GM23338 (cell line): ENCODE data around the gene MYO1C. TPM values are rescaled to one million over a fixed set of nuclear protein-coding genes. Genes with fewer than 3 reads are reported as not detected.

Experiments
- ATAC-seq: fragments of 200-7000 bp; cut with Tn5 transposase; 3 replicates; pipeline ENCODE4 v1.9.1; 2020
- DNase-seq: peaks from one replicate; pipeline ENCODE4 v3.0.0-alpha.2; 2015; ENCODE audit warnings: low spot score
- H2AFZ ChIP-seq: fragments of 200-600 bp; sonication (generic); 2 replicates; pipeline ENCODE4 v1.8.0; 2016; ENCODE audit warnings: antibody characterized with exemption, mild to moderate bottlenecking, moderate library complexity
- H3F3A ChIP-seq: fragments of 200-600 bp; sonication (generic); replicated peaks from 2 replicates; pipeline ENCODE4 v1.8.0; 2017; ENCODE audit warnings: antibody characterized with exemption, mixed run types, low read depth
- H3K27ac ChIP-seq: fragments of 200-600 bp; sonication (generic); 2 replicates; pipeline ENCODE4 v1.6.1; 2016; ENCODE audit warnings: low read depth
- H3K27me3 ChIP-seq: fragments of 200-600 bp; sonication (generic); 2 replicates; pipeline ENCODE4 v1.8.0; 2016; ENCODE audit warnings: mild to moderate bottlenecking, mixed run types, moderate library complexity; ENCODE audit not compliant: insufficient read depth
- H3K36me3 ChIP-seq: fragments of 200-600 bp; sonication (generic); 2 replicates; pipeline ENCODE4 v1.8.0; 2016; ENCODE audit warnings: mild to moderate bottlenecking; ENCODE audit not compliant: insufficient read depth
- H3K4me1 ChIP-seq: fragments of 200-600 bp; sonication (generic); 2 replicates; pipeline ENCODE4 v1.8.0; 2016; ENCODE audit warnings: mild to moderate bottlenecking, moderate library complexity; ENCODE audit not compliant: insufficient read depth
- H3K4me2 ChIP-seq: fragments of 200-600 bp; sonication (generic); 2 replicates; pipeline ENCODE4 v1.7.1; 2017; ENCODE audit warnings: mixed run types
- H3K4me3 ChIP-seq: fragments of 200-600 bp; sonication (generic); 2 replicates; pipeline ENCODE4 v1.6.1; 2016; ENCODE audit warnings: mixed run types
- H3K79me2 ChIP-seq: fragments of 200-600 bp; sonication (generic); replicated peaks from 2 replicates; pipeline ENCODE4 v1.8.0; 2017; ENCODE audit warnings: mild to moderate bottlenecking; ENCODE audit not compliant: insufficient read depth
- H3K9me2 ChIP-seq: fragments of 200-600 bp; sonication (generic); 2 replicates; pipeline ENCODE4 v1.8.0; 2017; ENCODE audit not compliant: insufficient read depth
- H4K20me1 ChIP-seq: fragments of 200-600 bp; sonication (generic); replicated peaks from 2 replicates; pipeline ENCODE4 v1.8.0; 2017; ENCODE audit warnings: mild to moderate bottlenecking; ENCODE audit not compliant: insufficient read depth
- H3K27ac Mint-ChIP-seq: 2 replicates; pipeline ENCODE4 v1.8.0; 2020; ENCODE audit warnings: inconsistent platforms, mild to moderate bottlenecking, moderate library complexity, mixed read lengths
- H3K27me3 Mint-ChIP-seq: 3 replicates; pipeline ENCODE4 v1.8.0; 2022; ENCODE audit warnings: low read depth, mild to moderate bottlenecking, moderate library complexity, mixed read lengths, inconsistent platforms; ENCODE audit not compliant: insufficient read depth, poor library complexity
- H3K36me3 Mint-ChIP-seq: 3 replicates; pipeline ENCODE4 v1.8.0; 2021; ENCODE audit warnings: low read depth, mild to moderate bottlenecking, inconsistent platforms, moderate library complexity, mixed read lengths
- H3K4me1 Mint-ChIP-seq: 3 replicates; pipeline ENCODE4 v1.8.0; 2020; ENCODE audit warnings: mild to moderate bottlenecking, inconsistent platforms, mixed read lengths
- H3K4me3 Mint-ChIP-seq: 3 replicates; pipeline ENCODE4 v1.8.0; 2021; ENCODE audit warnings: moderate library complexity, mild to moderate bottlenecking, inconsistent platforms, mixed read lengths
- H3K9me3 Mint-ChIP-seq: 3 replicates; pipeline ENCODE4 v1.8.0; 2020; ENCODE audit warnings: moderate library complexity, mild to moderate bottlenecking, inconsistent platforms, mixed read lengths
- CREB1 ChIP-seq: fragments of 250-450 bp; sonication (Bioruptor Pico); IDR thresholded peaks from 2 replicates; pipeline ENCODE4 v1.5.0; 2020; ENCODE audit warnings: low read depth, mild to moderate bottlenecking, moderate library complexity
- EZH2phosphoT487 ChIP-seq: fragments of 200-600 bp; sonication (generic); IDR thresholded peaks from one replicate; pipeline ENCODE4 v1.8.1; 2018; ENCODE audit warnings: antibody characterized with exemption; ENCODE audit not compliant: unreplicated experiment
- JUNB ChIP-seq: IDR thresholded peaks from one replicate; pipeline ENCODE4 v1.6.1; 2016; ENCODE audit warnings: antibody characterized with exemption; ENCODE audit not compliant: unreplicated experiment
- NANOG ChIP-seq: IDR thresholded peaks from 2 replicates; pipeline ENCODE4 v1.6.1; 2016; ENCODE audit warnings: antibody characterized with exemption, borderline replicate concordance
- POLR2AphosphoS5 ChIP-seq: IDR thresholded peaks from 2 replicates; pipeline ENCODE4 v1.6.1; 2016; ENCODE audit warnings: antibody characterized with exemption, low read depth
- STAT1 ChIP-seq: IDR thresholded peaks from one replicate; pipeline ENCODE4 v1.6.1; 2016; ENCODE audit warnings: antibody characterized with exemption; ENCODE audit not compliant: unreplicated experiment
- ZNF114 ChIP-seq: fragments of 250-450 bp; sonication (Bioruptor Pico); IDR thresholded peaks from 2 replicates; pipeline ENCODE4 v1.5.0; 2020; ENCODE audit warnings: mild to moderate bottlenecking, moderate library complexity
- polyA plus RNA-seq: library from polyadenylated mRNA; unstranded; fragments of >200 nt; fragmentation: Nextera tagmentation; extraction: Ambion mirVana; gene quantifications from 2 replicates; pipeline ENCODE4 v1.2.1, GENCODE V29; 2016
- total RNA-seq: library from RNA; depleted of rRNA; stranded (reverse); fragments of >200 nt; shearing (Covaris generic); gene quantifications from 2 replicates; pipeline ENCODE4 v1.2.3, GENCODE V29; 2014
- TF ChIP-seq, protein P1 (sequence below), 2 experiments: fragments of 200-600 bp in 1 of 2; sonication (generic) in 1 of 2; conservative IDR thresholded peaks; 2 replicates each; pipeline versions ENCODE4 v1.5.1 to v1.6.1; 2016 to 2017; ENCODE audit warnings: antibody characterized with exemption in 2 of 2, low read depth in 2 of 2, mild to moderate bottlenecking in 2 of 2, moderate library complexity in 1 of 2
- TF ChIP-seq, protein P2 (sequence below): fragments of 250-450 bp; sonication (Bioruptor Pico); IDR thresholded peaks from 2 replicates; pipeline ENCODE4 v1.5.0; 2020; ENCODE audit warnings: mild to moderate bottlenecking, moderate library complexity

The MYO1C gene
- total and polyA plus RNA-seq, 2 experiments from 2014 or later, result 13.9 to 35.2 TPM

DNA sequence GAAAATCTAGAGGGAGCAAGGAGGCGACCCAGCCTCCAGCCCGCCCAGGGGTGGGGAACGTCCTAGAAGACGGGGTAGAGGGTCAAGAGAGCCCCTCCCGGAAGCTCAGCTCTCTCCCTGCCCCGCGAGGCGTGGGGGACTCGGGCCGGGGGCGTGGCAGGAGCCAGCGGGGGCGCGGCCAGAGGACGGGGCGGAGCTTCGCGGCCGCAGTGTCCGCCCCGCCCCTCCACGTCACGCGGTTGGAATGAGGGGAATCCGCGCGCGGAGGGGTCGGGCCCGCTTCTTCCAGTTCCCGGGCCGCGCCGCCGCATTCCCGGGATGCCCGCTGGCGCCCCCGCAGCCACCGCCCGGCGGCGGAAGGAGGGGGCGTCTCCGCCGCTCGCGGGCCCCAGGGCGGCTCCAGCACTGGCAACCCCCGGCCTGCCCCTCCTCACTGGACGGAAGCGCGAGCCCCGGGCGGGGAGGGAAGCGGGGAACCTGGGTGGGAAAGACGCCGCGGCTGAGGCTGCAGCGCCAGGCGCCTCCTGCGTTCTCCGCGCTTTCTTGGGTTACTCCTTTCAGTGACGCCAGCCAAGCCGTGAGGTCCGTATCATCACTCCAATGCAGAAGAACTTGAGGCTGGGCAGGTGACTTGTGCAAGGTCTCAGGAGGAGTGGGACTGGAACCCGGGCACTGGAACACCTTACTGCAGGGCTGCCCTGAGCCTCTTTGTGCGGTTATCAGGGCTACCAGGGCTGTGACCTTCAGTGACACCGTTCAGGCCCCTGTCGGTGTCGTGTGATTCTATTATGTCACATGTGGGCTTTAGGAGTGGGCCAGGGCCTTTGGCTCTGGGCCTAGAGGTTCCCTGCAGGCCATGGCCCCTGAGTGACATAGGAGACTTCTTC, 4.3 kb downstream of the MYO1C start:
- DNase-seq, result peak; percentile 90
- ATAC-seq, result peak; percentile 8
- no peak overlapping the region for H3K27ac Mint-ChIP-seq
- peaks cover 46% of the 10 kb centered on the region for H3K27me3 ChIP-seq
- no peaks in the 10 kb centered on the region for H3K36me3 ChIP-seq
- no peaks in the 10 kb centered on the region; the same call in 2 of the 3 replicates for H3K9me3 Mint-ChIP-seq
- peak overlapping the region; percentile 78 for H3K4me3 Mint-ChIP-seq
- peaks cover 34% of the 10 kb centered on the region for H3K4me1 Mint-ChIP-seq
- H4K20me1 ChIP-seq, result no peaks in the 10 kb centered on the region; the same call in 1 of the 2 replicates
- H2AFZ ChIP-seq, result peak overlapping the region; percentile 78; the same call in 1 of the 2 replicates
- H3K79me2 ChIP-seq, result peaks cover 8% of the 10 kb centered on the region; the same call in 1 of the 2 replicates
- TF ChIP-seq CREB1 (CRISPR knock-in tag), result peak; percentile 65
- peak; percentile 30; the same call in 1 of the 2 replicates for TF ChIP-seq POLR2AphosphoS5
- no peak for TF ChIP-seq NANOG
- H3K27me3 Mint-ChIP-seq, result peaks cover 50% of the 10 kb centered on the region
- H3K27ac ChIP-seq, result no peak overlapping the region
- peaks cover 36% of the 10 kb centered on the region for H3F3A ChIP-seq
- peak overlapping the region; percentile 65 for H3K4me3 ChIP-seq
- peaks cover 19% of the 10 kb centered on the region for H3K4me1 ChIP-seq
- peak overlapping the region; percentile 85 for H3K4me2 ChIP-seq
- no peaks in the 10 kb centered on the region for H3K9me2 ChIP-seq
- H3K36me3 Mint-ChIP-seq, result peaks cover 8% of the 10 kb centered on the region; the same call in 1 of the 3 replicates

DNA sequence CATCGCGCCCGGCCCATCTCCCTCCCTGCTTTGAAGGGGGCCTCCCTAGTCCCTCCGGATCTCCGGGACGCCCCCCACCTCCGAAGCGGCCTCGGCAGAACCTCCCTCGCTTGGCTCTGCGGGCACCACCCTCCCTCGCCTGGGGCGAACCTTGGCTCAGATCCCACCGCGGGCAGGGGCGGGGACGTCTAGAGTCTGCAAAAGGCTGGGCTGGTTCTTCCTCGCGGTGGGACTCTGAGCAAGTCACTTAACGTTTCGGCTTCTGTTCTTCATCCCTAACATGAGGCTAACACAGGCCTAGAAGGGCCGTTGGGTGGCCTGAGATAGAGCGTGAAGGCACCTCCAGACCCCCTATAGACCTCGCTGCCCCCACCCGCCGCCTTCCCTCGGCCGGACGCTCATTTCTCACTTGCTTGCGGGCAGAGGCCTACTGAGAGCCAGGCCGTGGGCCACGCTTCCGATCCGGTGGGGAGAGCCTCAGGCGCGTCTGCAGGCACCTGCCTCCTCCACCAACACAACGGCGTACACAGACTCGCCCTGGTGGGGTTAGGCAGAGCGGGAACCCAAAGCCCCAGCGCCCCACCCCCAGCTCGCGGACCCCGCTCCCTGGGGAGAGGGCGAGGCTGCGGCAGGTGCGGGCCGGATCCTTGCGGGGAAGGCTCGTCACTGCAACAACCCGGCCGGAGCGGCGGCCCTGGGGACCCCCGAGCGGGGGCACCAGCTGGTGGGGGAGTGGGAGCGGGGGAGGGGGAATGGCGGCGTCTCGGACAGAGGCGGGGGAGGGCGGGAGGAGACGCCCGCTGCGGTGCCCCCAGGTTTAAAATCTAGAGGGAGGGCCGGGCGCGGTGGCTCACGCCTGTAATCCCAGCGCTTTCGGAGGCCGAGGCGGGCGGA, 5.4 kb downstream of the MYO1C start:
- H3K36me3 Mint-ChIP-seq, result peaks cover 13% of the 10 kb centered on the region; the same call in 2 of the 3 replicates
- ATAC-seq (peak; percentile 12), DNase-seq (peak; percentile 80)
- no peaks in the 10 kb centered on the region; the same call in 1 of the 2 replicates for H4K20me1 ChIP-seq
- no peak overlapping the region for H2AFZ ChIP-seq
- H3F3A ChIP-seq, result peaks cover 35% of the 10 kb centered on the region
- no peaks in the 10 kb centered on the region for H3K36me3 ChIP-seq
- peak overlapping the region; percentile 65 for H3K4me3 ChIP-seq
- no peak overlapping the region for H3K27ac ChIP-seq
- peaks cover 42% of the 10 kb centered on the region for H3K27me3 ChIP-seq
- peaks cover 35% of the 10 kb centered on the region for H3K4me1 Mint-ChIP-seq
- H3K27me3 Mint-ChIP-seq, result peaks cover 51% of the 10 kb centered on the region
- no peaks in the 10 kb centered on the region; the same call in 2 of the 3 replicates for H3K9me3 Mint-ChIP-seq
- H3K9me2 ChIP-seq, result no peaks in the 10 kb centered on the region
- peaks cover 8% of the 10 kb centered on the region; the same call in 1 of the 2 replicates for H3K79me2 ChIP-seq
- H3K4me2 ChIP-seq, result peak overlapping the region; percentile 85
- no peak overlapping the region for H3K27ac Mint-ChIP-seq
- peaks cover 19% of the 10 kb centered on the region for H3K4me1 ChIP-seq
- peak overlapping the region; percentile 78 for H3K4me3 Mint-ChIP-seq
- TF ChIP-seq, protein P1, sequence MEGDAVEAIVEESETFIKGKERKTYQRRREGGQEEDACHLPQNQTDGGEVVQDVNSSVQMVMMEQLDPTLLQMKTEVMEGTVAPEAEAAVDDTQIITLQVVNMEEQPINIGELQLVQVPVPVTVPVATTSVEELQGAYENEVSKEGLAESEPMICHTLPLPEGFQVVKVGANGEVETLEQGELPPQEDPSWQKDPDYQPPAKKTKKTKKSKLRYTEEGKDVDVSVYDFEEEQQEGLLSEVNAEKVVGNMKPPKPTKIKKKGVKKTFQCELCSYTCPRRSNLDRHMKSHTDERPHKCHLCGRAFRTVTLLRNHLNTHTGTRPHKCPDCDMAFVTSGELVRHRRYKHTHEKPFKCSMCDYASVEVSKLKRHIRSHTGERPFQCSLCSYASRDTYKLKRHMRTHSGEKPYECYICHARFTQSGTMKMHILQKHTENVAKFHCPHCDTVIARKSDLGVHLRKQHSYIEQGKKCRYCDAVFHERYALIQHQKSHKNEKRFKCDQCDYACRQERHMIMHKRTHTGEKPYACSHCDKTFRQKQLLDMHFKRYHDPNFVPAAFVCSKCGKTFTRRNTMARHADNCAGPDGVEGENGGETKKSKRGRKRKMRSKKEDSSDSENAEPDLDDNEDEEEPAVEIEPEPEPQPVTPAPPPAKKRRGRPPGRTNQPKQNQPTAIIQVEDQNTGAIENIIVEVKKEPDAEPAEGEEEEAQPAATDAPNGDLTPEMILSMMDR (conservative IDR thresholded peaks at IDR 0.05; ENCODE audit: low read depth in 2 of 2), result no peak
- TF ChIP-seq STAT1, result no peak
- TF ChIP-seq ZNF114 (CRISPR knock-in tag), result no peak
- TF ChIP-seq JUNB, result no peak
- TF ChIP-seq EZH2phosphoT487, result no peak
- TF ChIP-seq, protein P2, sequence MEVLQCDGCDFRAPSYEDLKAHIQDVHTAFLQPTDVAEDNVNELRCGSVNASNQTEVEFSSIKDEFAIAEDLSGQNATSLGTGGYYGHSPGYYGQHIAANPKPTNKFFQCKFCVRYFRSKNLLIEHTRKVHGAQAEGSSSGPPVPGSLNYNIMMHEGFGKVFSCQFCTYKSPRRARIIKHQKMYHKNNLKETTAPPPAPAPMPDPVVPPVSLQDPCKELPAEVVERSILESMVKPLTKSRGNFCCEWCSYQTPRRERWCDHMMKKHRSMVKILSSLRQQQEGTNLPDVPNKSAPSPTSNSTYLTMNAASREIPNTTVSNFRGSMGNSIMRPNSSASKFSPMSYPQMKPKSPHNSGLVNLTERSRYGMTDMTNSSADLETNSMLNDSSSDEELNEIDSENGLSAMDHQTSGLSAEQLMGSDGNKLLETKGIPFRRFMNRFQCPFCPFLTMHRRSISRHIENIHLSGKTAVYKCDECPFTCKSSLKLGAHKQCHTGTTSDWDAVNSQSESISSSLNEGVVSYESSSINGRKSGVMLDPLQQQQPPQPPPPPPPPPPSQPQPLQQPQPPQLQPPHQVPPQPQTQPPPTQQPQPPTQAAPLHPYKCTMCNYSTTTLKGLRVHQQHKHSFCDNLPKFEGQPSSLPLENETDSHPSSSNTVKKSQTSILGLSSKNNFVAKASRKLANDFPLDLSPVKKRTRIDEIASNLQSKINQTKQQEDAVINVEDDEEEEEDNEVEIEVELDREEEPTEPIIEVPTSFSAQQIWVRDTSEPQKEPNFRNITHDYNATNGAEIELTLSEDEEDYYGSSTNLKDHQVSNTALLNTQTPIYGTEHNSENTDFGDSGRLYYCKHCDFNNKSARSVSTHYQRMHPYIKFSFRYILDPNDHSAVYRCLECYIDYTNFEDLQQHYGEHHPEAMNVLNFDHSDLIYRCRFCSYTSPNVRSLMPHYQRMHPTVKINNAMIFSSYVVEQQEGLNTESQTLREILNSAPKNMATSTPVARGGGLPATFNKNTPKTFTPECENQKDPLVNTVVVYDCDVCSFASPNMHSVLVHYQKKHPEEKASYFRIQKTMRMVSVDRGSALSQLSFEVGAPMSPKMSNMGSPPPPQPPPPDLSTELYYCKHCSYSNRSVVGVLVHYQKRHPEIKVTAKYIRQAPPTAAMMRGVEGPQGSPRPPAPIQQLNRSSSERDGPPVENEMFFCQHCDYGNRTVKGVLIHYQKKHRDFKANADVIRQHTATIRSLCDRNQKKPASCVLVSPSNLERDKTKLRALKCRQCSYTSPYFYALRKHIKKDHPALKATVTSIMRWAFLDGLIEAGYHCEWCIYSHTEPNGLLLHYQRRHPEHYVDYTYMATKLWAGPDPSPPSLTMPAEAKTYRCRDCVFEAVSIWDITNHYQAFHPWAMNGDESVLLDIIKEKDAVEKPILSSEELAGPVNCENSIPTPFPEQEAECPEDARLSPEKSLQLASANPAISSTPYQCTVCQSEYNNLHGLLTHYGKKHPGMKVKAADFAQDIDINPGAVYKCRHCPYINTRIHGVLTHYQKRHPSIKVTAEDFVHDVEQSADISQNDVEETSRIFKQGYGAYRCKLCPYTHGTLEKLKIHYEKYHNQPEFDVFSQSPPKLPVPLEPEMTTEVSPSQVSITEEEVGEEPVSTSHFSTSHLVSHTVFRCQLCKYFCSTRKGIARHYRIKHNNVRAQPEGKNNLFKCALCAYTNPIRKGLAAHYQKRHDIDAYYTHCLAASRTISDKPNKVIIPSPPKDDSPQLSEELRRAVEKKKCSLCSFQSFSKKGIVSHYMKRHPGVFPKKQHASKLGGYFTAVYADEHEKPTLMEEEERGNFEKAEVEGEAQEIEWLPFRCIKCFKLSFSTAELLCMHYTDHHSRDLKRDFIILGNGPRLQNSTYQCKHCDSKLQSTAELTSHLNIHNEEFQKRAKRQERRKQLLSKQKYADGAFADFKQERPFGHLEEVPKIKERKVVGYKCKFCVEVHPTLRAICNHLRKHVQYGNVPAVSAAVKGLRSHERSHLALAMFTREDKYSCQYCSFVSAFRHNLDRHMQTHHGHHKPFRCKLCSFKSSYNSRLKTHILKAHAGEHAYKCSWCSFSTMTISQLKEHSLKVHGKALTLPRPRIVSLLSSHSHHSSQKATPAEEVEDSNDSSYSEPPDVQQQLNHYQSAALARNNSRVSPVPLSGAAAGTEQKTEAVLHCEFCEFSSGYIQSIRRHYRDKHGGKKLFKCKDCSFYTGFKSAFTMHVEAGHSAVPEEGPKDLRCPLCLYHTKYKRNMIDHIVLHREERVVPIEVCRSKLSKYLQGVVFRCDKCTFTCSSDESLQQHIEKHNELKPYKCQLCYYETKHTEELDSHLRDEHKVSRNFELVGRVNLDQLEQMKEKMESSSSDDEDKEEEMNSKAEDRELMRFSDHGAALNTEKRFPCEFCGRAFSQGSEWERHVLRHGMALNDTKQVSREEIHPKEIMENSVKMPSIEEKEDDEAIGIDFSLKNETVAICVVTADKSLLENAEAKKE (CRISPR knock-in tag), result no peak
